ENCODE measurements around the gene SHC2.

- TF ChIP-seq CTCF (IDR thresholded peaks at IDR 0.05; ENCODE audit: insufficient read depth, low read depth, low read length) (no peak), EZH2 (IDR thresholded peaks at IDR 0.05; ENCODE audit: insufficient read depth, low read length) (no peak)
These were observed 37.0 kb downstream of the SHC2 start for GRCh38 chr19:423691-424466.
